Stomach (tissue), 9 donors: ENCODE measurements around the gene AFAP1L1. TPM values are rescaled to one million over a fixed set of nuclear protein-coding genes. Genes with fewer than 3 reads are reported as not detected.
"Not testable (repeated sequence)": the region's sequence is repeated elsewhere in the genome, so short reads cannot be mapped to it uniquely, and the experiment has no call there.

ENCODE experiments used
- DNase-seq, 2 donors: peaks; one replicate each; pipeline versions ENCODE4 v3.0.0 to v3.0.0-alpha.2; 2013 to 2019
- H3K27ac ChIP-seq, 5 donors: fragments of 200-600 bp in 4 of 5; sonication (generic) in 4 of 5; one replicate each; pipeline ENCODE4 v1.5.1; 2013 to 2019; ENCODE audit warnings: mild to moderate bottlenecking in 1 of 5, moderate library complexity in 1 of 5
- H3K27me3 ChIP-seq, 3 donors: fragments of 200-600 bp; sonication (generic); one replicate each; pipeline ENCODE4 v1.5.1; 2017 to 2019; ENCODE audit warnings: mixed run types in 1 of 3
- H3K36me3 ChIP-seq, 4 donors: fragments of 200-600 bp; sonication (generic); 1 replicate in 3 of 4; 2 replicates in 1 of 4; pipeline ENCODE4 v1.5.1; 2016 to 2019
- H3K4me1 ChIP-seq, 4 donors: fragments of 200-600 bp; sonication (generic); one replicate each; pipeline ENCODE4 v1.5.1; 2016 to 2019
- H3K4me3 ChIP-seq, 4 donors: fragments of 200-600 bp; sonication (generic) in 3 of 4; one replicate each; pipeline ENCODE4 v1.5.1; 2016 to 2019; ENCODE audit warnings: mild to moderate bottlenecking in 1 of 4
- H3K9me3 ChIP-seq, 4 donors: fragments of 200-600 bp; sonication (generic); one replicate each; pipeline ENCODE4 v1.5.1; 2016 to 2019
- EP300 ChIP-seq: sonication (generic); formaldehyde crosslinking; IDR thresholded peaks from one replicate; pipeline ENCODE4 v1.6.1; 2017; ENCODE audit warnings: antibody characterized with exemption
- POLR2A ChIP-seq, 4 donors: fragments of 450-650 bp; IDR thresholded peaks; one replicate each; pipeline ENCODE4 v1.6.1; 2016; ENCODE audit warnings: antibody characterized with exemption in 4 of 4, control low read depth in 2 of 4, mild to moderate bottlenecking in 1 of 4, moderate library complexity in 1 of 4
- POLR2AphosphoS5 ChIP-seq, 3 donors: sonication (generic); formaldehyde crosslinking; IDR thresholded peaks; one replicate each; pipeline ENCODE4 v1.6.1; 2016; ENCODE audit warnings: antibody characterized with exemption in 3 of 3
- WGBS, 5 donors: extraction: QIAGEN DNeasy Blood & Tissue Kit in 3 of 5; methylation state at CpG; one replicate each; pipeline versions ENCODE4 v1.1.5 to v1.1.7; 2013 to 2018; 5-methylcytosine and 5-hydroxymethylcytosine counted together
- intact Hi-C: fragments of 100-400 bp; cut with DNase I; formaldehyde crosslinking; loops from one replicate; pipeline ENCODE4 v1.15.1; 2023; ENCODE audit warnings: low total_unique reads
- polyA plus RNA-seq, 3 donors: library from polyadenylated mRNA; stranded (reverse); fragments of 200-250 nt; gene quantifications; one replicate each; pipeline ENCODE4 v1.2.3, GENCODE V29; 2013
- total RNA-seq, 5 donors: library from RNA; depleted of rRNA; stranded (reverse); fragments of >200 nt; gene quantifications; one replicate each; pipeline versions ENCODE4 v1.1.0 to v1.2.3, GENCODE V29; 2014 to 2016
- TF ChIP-seq, protein P1 (sequence below), 7 experiments: fragments of 450-650 bp in 4 of 7; fragments of 200-600 bp in 3 of 7; sonication (generic) in 3 of 7; IDR thresholded peaks; one replicate each; pipeline ENCODE4 v1.5.1; 2016 to 2019; ENCODE audit warnings: antibody characterized with exemption in 7 of 7, control low read depth in 2 of 7, mild to moderate bottlenecking in 1 of 7
- donor health status: healthy with polysubstance abuse.
- donor health status: Bipolar disorder and iron deficiency.
- donor health status: healthy.

AFAP1L1 gene
- total and polyA plus RNA-seq, 8 donors, result 0.29 to 66.5 (median 3.3) TPM

- no peak for DNase-seq
- H3K27ac ChIP-seq, result peak overlapping the region; percentile 33 to 94 (median 87)
- H3K36me3 ChIP-seq, result no peaks in the 10 kb centered on the region
- H3K4me3 ChIP-seq, result no peak overlapping the region
- H3K9me3 ChIP-seq, result no peaks in the 10 kb centered on the region
- WGBS, 5 donors, result 54 to 80% (median 71%) methylated on average over 9 of the region's 9 CpGs
- peaks cover 6 to 65% (median 22%) of the 10 kb centered on the region in 4 donors for H3K4me1 ChIP-seq
- TF ChIP-seq, protein P1, sequence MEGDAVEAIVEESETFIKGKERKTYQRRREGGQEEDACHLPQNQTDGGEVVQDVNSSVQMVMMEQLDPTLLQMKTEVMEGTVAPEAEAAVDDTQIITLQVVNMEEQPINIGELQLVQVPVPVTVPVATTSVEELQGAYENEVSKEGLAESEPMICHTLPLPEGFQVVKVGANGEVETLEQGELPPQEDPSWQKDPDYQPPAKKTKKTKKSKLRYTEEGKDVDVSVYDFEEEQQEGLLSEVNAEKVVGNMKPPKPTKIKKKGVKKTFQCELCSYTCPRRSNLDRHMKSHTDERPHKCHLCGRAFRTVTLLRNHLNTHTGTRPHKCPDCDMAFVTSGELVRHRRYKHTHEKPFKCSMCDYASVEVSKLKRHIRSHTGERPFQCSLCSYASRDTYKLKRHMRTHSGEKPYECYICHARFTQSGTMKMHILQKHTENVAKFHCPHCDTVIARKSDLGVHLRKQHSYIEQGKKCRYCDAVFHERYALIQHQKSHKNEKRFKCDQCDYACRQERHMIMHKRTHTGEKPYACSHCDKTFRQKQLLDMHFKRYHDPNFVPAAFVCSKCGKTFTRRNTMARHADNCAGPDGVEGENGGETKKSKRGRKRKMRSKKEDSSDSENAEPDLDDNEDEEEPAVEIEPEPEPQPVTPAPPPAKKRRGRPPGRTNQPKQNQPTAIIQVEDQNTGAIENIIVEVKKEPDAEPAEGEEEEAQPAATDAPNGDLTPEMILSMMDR (IDR thresholded peaks at IDR 0.05), result no peak
- TF ChIP-seq POLR2A (IDR thresholded peaks at IDR 0.05), result no peak
- peak in 2 of 3 donors; percentile 40 to 64 for TF ChIP-seq POLR2AphosphoS5 (IDR thresholded peaks at IDR 0.05)
- no peak for TF ChIP-seq EP300
- intact Hi-C loops, result loop anchor here (5.0 to 10.0 kb wide), 2 partner anchors 40 to 178 kb away; no protein-coding TSS in a partner anchor
- no peaks in the 10 kb centered on the region for H3K27me3 ChIP-seq
These were observed 115.5 kb downstream of the AFAP1L1 start for GRCh38 chr5:149387081-149387631.

DNA sequence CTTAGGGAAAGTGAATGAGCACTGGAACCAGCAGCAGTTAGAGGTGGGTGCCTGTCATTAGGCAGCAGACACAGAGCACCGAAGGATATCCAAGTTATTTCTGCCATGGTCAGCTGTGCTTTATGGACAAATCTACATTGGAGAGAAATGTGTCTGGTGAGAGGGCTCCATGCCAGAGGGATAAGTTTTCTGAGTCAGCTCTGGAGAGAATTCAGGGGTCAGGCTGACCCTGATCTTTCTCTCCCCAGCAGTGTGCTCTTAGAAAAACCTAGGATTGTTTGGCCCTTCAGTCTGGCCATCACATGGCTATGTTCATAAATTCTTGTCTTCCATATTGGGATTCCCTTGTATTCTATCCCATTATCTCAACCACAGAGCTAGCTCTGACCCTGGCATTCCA lies 116.3 kb downstream of the AFAP1L1 start:
- H3K27me3 ChIP-seq, result no peaks in the 10 kb centered on the region
- WGBS, 5 donors, result 44 to 83% (median 76%) methylated on average over 1 of the region's 1 CpG
- no peak for DNase-seq
- no peaks in the 10 kb centered on the region for H3K36me3 ChIP-seq
- TF ChIP-seq POLR2AphosphoS5 (IDR thresholded peaks at IDR 0.05), result no peak
- TF ChIP-seq, protein P1 (IDR thresholded peaks at IDR 0.05), result no peak
- TF ChIP-seq POLR2A (IDR thresholded peaks at IDR 0.05), result no peak
- no peak for TF ChIP-seq EP300
- intact Hi-C loops, result loop anchor here (5.0 to 10.0 kb wide), 2 partner anchors 39 to 177 kb away; no protein-coding TSS in a partner anchor
- H3K4me3 ChIP-seq, result no peak overlapping the region
- H3K9me3 ChIP-seq, result no peaks in the 10 kb centered on the region
- H3K27ac ChIP-seq, result peak overlapping the region; percentile 51 to 94 (median 87)
- peaks cover 5 to 57% (median 16%) of the 10 kb centered on the region in 4 donors for H3K4me1 ChIP-seq

- Histone ChIP-seq H3K27me3 (no peaks in the 10 kb centered on the region), H3K36me3 (no peaks in the 10 kb centered on the region), H3K4me3 (no peak overlapping the region), H3K27ac (peak overlapping the region; percentile 10 to 94 (median 87)), H3K4me1 (peaks cover 5 to 53% (median 14%) of the 10 kb centered on the region in 4 donors), H3K9me3 (no peaks in the 10 kb centered on the region)
- WGBS, 5 donors, result 55 to 89% (median 73%) methylated on average over 7 of the region's 7 CpGs
- TF ChIP-seq EP300, result no peak
- DNase-seq, result no peak
- intact Hi-C loops, result loop anchor here (5.0 to 10.0 kb wide), 2 partner anchors 39 to 176 kb away; no protein-coding TSS in a partner anchor
These were observed 117.0 kb downstream of the AFAP1L1 start for GRCh38 chr5:149388498-149389190.

DNA sequence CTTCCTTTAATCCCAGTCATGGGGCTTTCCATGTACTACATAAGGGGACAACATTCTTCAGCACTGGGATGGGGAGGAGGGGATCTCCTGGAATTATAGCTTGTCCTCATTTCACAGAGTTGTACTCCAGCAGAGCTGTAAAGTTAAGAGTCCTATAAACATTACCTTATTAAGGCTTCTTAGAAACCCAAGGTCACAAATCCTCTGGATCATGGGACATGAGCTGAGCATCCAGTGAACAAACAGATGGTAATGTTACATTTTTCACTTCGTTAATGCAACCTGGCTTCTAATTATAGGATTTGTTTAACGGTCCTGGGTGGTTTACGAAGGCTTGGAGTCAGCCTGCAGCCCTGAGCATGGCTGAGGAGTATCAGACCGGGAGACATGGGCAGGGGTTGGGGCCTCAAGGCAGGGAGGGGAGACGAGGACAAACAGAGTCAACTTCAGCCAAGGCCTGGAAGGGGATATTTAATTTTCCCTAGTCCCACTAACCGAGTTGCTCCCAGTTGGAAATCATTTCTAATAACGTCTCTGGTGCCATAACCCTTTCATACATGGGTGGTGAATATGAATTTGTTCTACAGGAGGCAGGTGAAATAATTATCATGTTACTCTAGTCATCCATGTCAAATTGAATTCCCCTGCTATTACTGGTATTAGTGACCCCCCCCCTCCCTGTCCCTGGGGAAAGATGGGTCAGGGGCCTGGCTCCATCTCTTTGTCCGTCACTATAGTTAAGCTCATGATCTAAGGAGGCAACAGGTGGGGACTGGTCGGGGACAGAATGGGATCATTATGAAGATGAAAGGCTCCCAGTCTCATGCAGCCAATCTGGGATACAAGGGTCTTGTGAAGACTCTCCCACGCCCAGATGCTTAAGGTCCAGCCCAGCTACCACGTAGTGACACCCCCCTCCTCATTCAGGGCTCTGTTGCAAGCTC lies 118.2 kb downstream of the AFAP1L1 start:
- DNase-seq, result no peak
- peaks cover 5 to 44% (median 10%) of the 10 kb centered on the region in 4 donors for H3K4me1 ChIP-seq

DNA sequence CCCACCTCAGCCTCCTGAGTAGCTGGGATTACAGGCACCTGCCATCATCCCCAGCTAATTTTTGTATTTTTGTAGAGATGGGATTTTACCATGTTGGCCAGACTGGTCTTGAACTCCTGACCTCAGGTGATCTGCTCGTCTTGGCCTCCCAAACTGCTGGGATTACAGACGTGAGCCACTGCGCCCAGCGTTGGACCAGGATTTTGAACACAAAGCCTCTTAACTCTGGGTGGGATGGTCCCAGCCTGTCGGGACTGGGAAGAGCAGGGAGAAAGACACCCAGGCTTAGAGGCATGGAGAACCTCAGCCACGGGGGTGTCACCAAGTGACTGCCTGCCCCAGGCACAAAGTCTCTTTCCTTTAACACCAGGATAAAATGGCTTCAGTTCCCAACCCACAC lies 119.4 kb downstream of the AFAP1L1 start:
- peaks cover 3 to 35% (median 7%) of the 10 kb centered on the region in 4 donors for H3K4me1 ChIP-seq

More for the DNA sequence above, 118.2 kb downstream of the AFAP1L1 start:
- H3K27me3 ChIP-seq, result no peaks in the 10 kb centered on the region
- peak overlapping the region; percentile 58 to 94 (median 87) for H3K27ac ChIP-seq
- H3K36me3 ChIP-seq, result no peaks in the 10 kb centered on the region
- intact Hi-C loops, result loop anchor here (5.0 to 10.0 kb wide), 2 partner anchors 37 to 175 kb away; no protein-coding TSS in a partner anchor
- WGBS, 5 donors, result 53 to 71% (median 63%) methylated on average over 11 of the region's 11 CpGs
- TF ChIP-seq POLR2AphosphoS5 (IDR thresholded peaks at IDR 0.05), result peak; percentile 53 to 95 (median 54)
- TF ChIP-seq, protein P1 (IDR thresholded peaks at IDR 0.05), result no peak
- peak; percentile 85 for TF ChIP-seq EP300
- TF ChIP-seq POLR2A (IDR thresholded peaks at IDR 0.05), result no peak
- no peaks in the 10 kb centered on the region for H3K9me3 ChIP-seq
- H3K4me3 ChIP-seq, result no peak overlapping the region

More for the DNA sequence above, 119.4 kb downstream of the AFAP1L1 start:
- H3K27me3 ChIP-seq, H3K9me3 ChIP-seq, intact Hi-C loops, DNase-seq, H3K4me3 ChIP-seq, H3K36me3 ChIP-seq: not testable (repeated sequence)
- H3K27ac ChIP-seq, result peak overlapping the region in 4 of 5 donors; percentile 81 to 94 (median 87)
- whole genome bisulfite sequencing, 5 donors, result 75 to 92% (median 82%) methylated on average over 6 of the region's 6 CpGs
